ENCODE measurements around the gene RGR.
A peak's percentile ranks its signal among the peaks of the same experiment; 100 is the strongest.

The RGR gene

GRCh38 chr10:84244651-84245270 is at the start of gene RGR:
TSS of gene RGR (plus strand) at chr10:84245053. CDS start at chr10:84245091, 38 bp downstream.
- Histone ChIP-seq H3K27ac (ENCODE audit: low read depth, low read length) (no peak within 1 kb of the TSS), H3K36me3 (ENCODE audit: control insufficient read depth, insufficient read depth, low read length) (no peaks in the 10 kb centered on the region), H3K4me3 (ENCODE audit: low read length) (no peak within 1 kb of the TSS), H3K4me1 (ENCODE audit: control insufficient read depth, insufficient read depth, low read length) (no peaks in the 10 kb centered on the region), H3K9ac (ENCODE audit: low read length) (no peak within 1 kb of the TSS), H3K27me3 (ENCODE audit: control insufficient read depth, insufficient read depth, low read length) (no peaks in the 10 kb centered on the region)

GRCh38 chr10:84196083-84196482 is 48.8 kb upstream of the RGR start:
- peaks cover 10% of the 10 kb centered on the region for H3K27me3 ChIP-seq (ENCODE audit: control insufficient read depth, insufficient read depth, low read length)
- peak overlapping the region; percentile 16 for H3K4me3 ChIP-seq (ENCODE audit: low read length)
- no peak overlapping the region for H3K9ac ChIP-seq (ENCODE audit: low read length)
- H3K4me1 ChIP-seq (ENCODE audit: control insufficient read depth, insufficient read depth, low read length): peaks cover 5% of the 10 kb centered on the region
- no peak overlapping the region for H3K27ac ChIP-seq (ENCODE audit: low read depth, low read length)
- H3K36me3 ChIP-seq (ENCODE audit: control insufficient read depth, insufficient read depth, low read length): no peaks in the 10 kb centered on the region

- Histone ChIP-seq H3K4me1 (ENCODE audit: control insufficient read depth, insufficient read depth, low read length) (peaks cover 5% of the 10 kb centered on the region), H3K4me3 (ENCODE audit: low read length) (no peak overlapping the region), H3K9ac (ENCODE audit: low read length) (no peak overlapping the region), H3K27me3 (ENCODE audit: control insufficient read depth, insufficient read depth, low read length) (peaks cover 8% of the 10 kb centered on the region), H3K27ac (ENCODE audit: low read depth, low read length) (peak overlapping the region; percentile 7), H3K36me3 (ENCODE audit: control insufficient read depth, insufficient read depth, low read length) (no peaks in the 10 kb centered on the region)
These were observed 47.9 kb upstream of the RGR start for GRCh38 chr10:84196941-84197340.

- Histone ChIP-seq H3K27me3 (ENCODE audit: control insufficient read depth, insufficient read depth, low read length) (peaks cover 8% of the 10 kb centered on the region), H3K4me1 (ENCODE audit: control insufficient read depth, insufficient read depth, low read length) (peaks cover 5% of the 10 kb centered on the region), H3K9ac (ENCODE audit: low read length) (no peak overlapping the region), H3K4me3 (ENCODE audit: low read length) (no peak overlapping the region), H3K27ac (ENCODE audit: low read depth, low read length) (no peak overlapping the region), H3K36me3 (ENCODE audit: control insufficient read depth, insufficient read depth, low read length) (no peaks in the 10 kb centered on the region)
These were observed 47.2 kb upstream of the RGR start for GRCh38 chr10:84197643-84198042.

GRCh38 chr10:84198206-84198915 is 46.5 kb upstream of the RGR start:
- H3K9ac ChIP-seq (ENCODE audit: low read length): no peak overlapping the region

GRCh38 chr10:84200537-84201243 is 44.2 kb upstream of the RGR start:
- peaks cover 5% of the 10 kb centered on the region for H3K4me1 ChIP-seq (ENCODE audit: control insufficient read depth, insufficient read depth, low read length)
- no peak overlapping the region for H3K27ac ChIP-seq (ENCODE audit: low read depth, low read length)
- H3K27me3 ChIP-seq (ENCODE audit: control insufficient read depth, insufficient read depth, low read length): no peaks in the 10 kb centered on the region
- no peaks in the 10 kb centered on the region for H3K36me3 ChIP-seq (ENCODE audit: control insufficient read depth, insufficient read depth, low read length)
- peak overlapping the region; percentile 16 for H3K9ac ChIP-seq (ENCODE audit: low read length)
- no peak overlapping the region for H3K4me3 ChIP-seq (ENCODE audit: low read length)

More at GRCh38 chr10:84198206-84198915, 46.5 kb upstream of the RGR start:
- H3K27ac ChIP-seq (ENCODE audit: low read depth, low read length): no peak overlapping the region
- peaks cover 5% of the 10 kb centered on the region for H3K4me1 ChIP-seq (ENCODE audit: control insufficient read depth, insufficient read depth, low read length)
- H3K27me3 ChIP-seq (ENCODE audit: control insufficient read depth, insufficient read depth, low read length): peaks cover 7% of the 10 kb centered on the region
- H3K4me3 ChIP-seq (ENCODE audit: low read length): no peak overlapping the region
- no peaks in the 10 kb centered on the region for H3K36me3 ChIP-seq (ENCODE audit: control insufficient read depth, insufficient read depth, low read length)

GRCh38 chr10:84201244-84201606 is 43.6 kb upstream of the RGR start:
- no peaks in the 10 kb centered on the region for H3K36me3 ChIP-seq (ENCODE audit: control insufficient read depth, insufficient read depth, low read length)
- H3K4me3 ChIP-seq (ENCODE audit: low read length): no peak overlapping the region
- no peak overlapping the region for H3K27ac ChIP-seq (ENCODE audit: low read depth, low read length)
- H3K9ac ChIP-seq (ENCODE audit: low read length): no peak overlapping the region
- peaks cover 5% of the 10 kb centered on the region for H3K4me1 ChIP-seq (ENCODE audit: control insufficient read depth, insufficient read depth, low read length)
- no peaks in the 10 kb centered on the region for H3K27me3 ChIP-seq (ENCODE audit: control insufficient read depth, insufficient read depth, low read length)

- Histone ChIP-seq H3K4me1 (ENCODE audit: control insufficient read depth, insufficient read depth, low read length) (peaks cover 3% of the 10 kb centered on the region), H3K9ac (ENCODE audit: low read length) (no peak overlapping the region), H3K27ac (ENCODE audit: low read depth, low read length) (no peak overlapping the region), H3K27me3 (ENCODE audit: control insufficient read depth, insufficient read depth, low read length) (no peaks in the 10 kb centered on the region), H3K4me3 (ENCODE audit: low read length) (no peak overlapping the region), H3K36me3 (ENCODE audit: control insufficient read depth, insufficient read depth, low read length) (no peaks in the 10 kb centered on the region)
These were observed 43.2 kb upstream of the RGR start for GRCh38 chr10:84201682-84202081.

- no peak overlapping the region for H3K9ac ChIP-seq (ENCODE audit: low read length)
- no peaks in the 10 kb centered on the region for H3K36me3 ChIP-seq (ENCODE audit: control insufficient read depth, insufficient read depth, low read length)
- H3K27ac ChIP-seq (ENCODE audit: low read depth, low read length): no peak overlapping the region
- no peak overlapping the region for H3K4me3 ChIP-seq (ENCODE audit: low read length)
- H3K4me1 ChIP-seq (ENCODE audit: control insufficient read depth, insufficient read depth, low read length): no peaks in the 10 kb centered on the region
- H3K27me3 ChIP-seq (ENCODE audit: control insufficient read depth, insufficient read depth, low read length): no peaks in the 10 kb centered on the region
These were observed 42.5 kb upstream of the RGR start for GRCh38 chr10:84202349-84202748.

GRCh38 chr10:84204122-84204521 is 40.7 kb upstream of the RGR start:
- Histone ChIP-seq H3K27ac (ENCODE audit: low read depth, low read length) (no peak overlapping the region), H3K4me3 (ENCODE audit: low read length) (no peak overlapping the region), H3K9ac (ENCODE audit: low read length) (no peak overlapping the region), H3K4me1 (ENCODE audit: control insufficient read depth, insufficient read depth, low read length) (no peaks in the 10 kb centered on the region), H3K27me3 (ENCODE audit: control insufficient read depth, insufficient read depth, low read length) (no peaks in the 10 kb centered on the region), H3K36me3 (ENCODE audit: control insufficient read depth, insufficient read depth, low read length) (no peaks in the 10 kb centered on the region)

GRCh38 chr10:84204610-84205009 is 40.2 kb upstream of the RGR start:
- Histone ChIP-seq H3K9ac (ENCODE audit: low read length) (no peak overlapping the region), H3K27me3 (ENCODE audit: control insufficient read depth, insufficient read depth, low read length) (no peaks in the 10 kb centered on the region), H3K36me3 (ENCODE audit: control insufficient read depth, insufficient read depth, low read length) (no peaks in the 10 kb centered on the region), H3K4me3 (ENCODE audit: low read length) (no peak overlapping the region), H3K4me1 (ENCODE audit: control insufficient read depth, insufficient read depth, low read length) (no peaks in the 10 kb centered on the region), H3K27ac (ENCODE audit: low read depth, low read length) (no peak overlapping the region)

GRCh38 chr10:84205049-84205852 is 39.6 kb upstream of the RGR start:
- Histone ChIP-seq H3K4me3 (ENCODE audit: low read length) (no peak overlapping the region), H3K36me3 (ENCODE audit: control insufficient read depth, insufficient read depth, low read length) (no peaks in the 10 kb centered on the region), H3K27me3 (ENCODE audit: control insufficient read depth, insufficient read depth, low read length) (no peaks in the 10 kb centered on the region), H3K9ac (ENCODE audit: low read length) (no peak overlapping the region), H3K4me1 (ENCODE audit: control insufficient read depth, insufficient read depth, low read length) (no peaks in the 10 kb centered on the region), H3K27ac (ENCODE audit: low read depth, low read length) (no peak overlapping the region)

Data from rectal smooth muscle tissue (tissue), 1 donor.